Activated CD4-positive, alpha-beta T cell treated with anti-CD3 and anti-CD28 coated beads, Interleukin-2, amount 50 U/mL, for 16 hours (primary cell): ENCODE results near the gene MYMK.

Experiments
- DNase-seq: peaks from one replicate; pipeline ENCODE4 v3.0.0-alpha.2; 2020

Gene MYMK

GRCh38 chr9:133496861-133497842 is 27.6 kb downstream of the MYMK start:
- DNase-seq = no peak

GRCh38 chr9:133495327-133496293 is 29.1 kb downstream of the MYMK start:
- DNase-seq = no peak

- no peak for DNase-seq
Measured at GRCh38 chr9:133494636-133495326, 30.0 kb downstream of the MYMK start.

GRCh38 chr9:133493845-133494540 is 30.8 kb downstream of the MYMK start:
- no peak for DNase-seq

GRCh38 chr9:133493428-133493827 is 31.3 kb downstream of the MYMK start:
- no peak for DNase-seq

- DNase-seq = no peak
Measured at GRCh38 chr9:133492061-133493021, 32.4 kb downstream of the MYMK start.

GRCh38 chr9:133491656-133491925 is 33.2 kb downstream of the MYMK start:
- DNase-seq = no peak

- DNase-seq = no peak
Measured at GRCh38 chr9:133490865-133491655, 33.7 kb downstream of the MYMK start.

GRCh38 chr9:133490201-133490681 is 34.5 kb downstream of the MYMK start:
- no peak for DNase-seq

- DNase-seq = no peak
Measured at GRCh38 chr9:133489253-133490190, 35.2 kb downstream of the MYMK start.

GRCh38 chr9:133488686-133489252 is 36.0 kb downstream of the MYMK start:
- no peak for DNase-seq

GRCh38 chr9:133487331-133487725 is 37.4 kb downstream of the MYMK start:
- no peak for DNase-seq

- peak; percentile 16 for DNase-seq
Measured at GRCh38 chr9:133485531-133486260, 39.1 kb downstream of the MYMK start.

GRCh38 chr9:133484671-133485437 is 39.9 kb downstream of the MYMK start:
- DNase-seq = no peak

GRCh38 chr9:133483611-133484010 is 41.1 kb downstream of the MYMK start:
- DNase-seq = no peak

GRCh38 chr9:133478851-133479711 is 45.7 kb downstream of the MYMK start, which contains the start of gene SLC2A6:
TSS of gene SLC2A6 (minus strand) at chr9:133479099. CDS start at chr9:133479059, 40 bp downstream.
- peak; percentile 85 for DNase-seq
